Muscle of back (tissue), 11 donors: Measurements from ENCODE around the gene MOCOS. TPM values are rescaled to one million over a fixed set of nuclear protein-coding genes. Genes with fewer than 3 reads are reported as not detected.

ENCODE experiments used
- DNase-seq, 3 donors: peaks; one replicate each; pipeline versions ENCODE4 v3.0.0 to v3.0.0-alpha.2; 2013
- polyA plus RNA-seq, 10 donors: library from polyadenylated mRNA; unstranded; fragments of 120-200 nt; gene quantifications; one replicate each; pipeline ENCODE4 v1.2.1, GENCODE V29; 2013; ENCODE audit not compliant: insufficient read length in 10 of 10

MOCOS gene
- polyA plus RNA-seq, 10 donors = 0.11 to 0.70 (median 0.24) TPM

GRCh38 chr18:36271153-36271552 lies 83.9 kb downstream of the MOCOS start:
- DNase-seq = no peak

DNA sequence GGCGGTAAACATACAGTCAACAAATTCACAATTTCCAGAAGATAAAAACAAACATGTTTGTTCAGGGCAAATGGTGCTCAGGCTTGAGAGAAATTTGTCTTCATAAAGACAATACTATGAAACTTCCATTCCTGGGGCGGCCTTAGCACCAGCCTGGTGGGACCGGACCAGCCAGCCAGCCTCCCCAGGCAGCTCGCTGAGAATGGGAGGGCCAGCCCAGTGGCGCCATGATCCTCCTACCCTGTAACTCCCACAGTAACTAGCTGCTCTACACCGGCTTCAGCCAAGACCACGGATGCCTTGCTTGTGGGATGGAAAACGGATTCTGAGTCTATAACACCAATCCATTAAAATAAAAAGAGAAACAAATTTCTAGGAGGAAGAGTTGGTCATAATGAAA lies 86.0 kb downstream of the MOCOS start:
- DNase-seq = no peak

- DNase-seq = no peak
Observed at GRCh38 chr18:36274083-36274715, 86.9 kb downstream of the MOCOS start.

GRCh38 chr18:36275561-36275960 lies 88.3 kb downstream of the MOCOS start:
- DNase-seq = no peak

GRCh38 chr18:36279001-36279400 lies 91.7 kb downstream of the MOCOS start:
- DNase-seq = no peak

- no peak for DNase-seq
Observed at GRCh38 chr18:36281936-36282335, 94.6 kb downstream of the MOCOS start.

- no peak for DNase-seq
Observed at GRCh38 chr18:36283448-36283847, 96.2 kb downstream of the MOCOS start.

- DNase-seq = no peak
Observed at GRCh38 chr18:36284268-36284667, 97.0 kb downstream of the MOCOS start.

DNA sequence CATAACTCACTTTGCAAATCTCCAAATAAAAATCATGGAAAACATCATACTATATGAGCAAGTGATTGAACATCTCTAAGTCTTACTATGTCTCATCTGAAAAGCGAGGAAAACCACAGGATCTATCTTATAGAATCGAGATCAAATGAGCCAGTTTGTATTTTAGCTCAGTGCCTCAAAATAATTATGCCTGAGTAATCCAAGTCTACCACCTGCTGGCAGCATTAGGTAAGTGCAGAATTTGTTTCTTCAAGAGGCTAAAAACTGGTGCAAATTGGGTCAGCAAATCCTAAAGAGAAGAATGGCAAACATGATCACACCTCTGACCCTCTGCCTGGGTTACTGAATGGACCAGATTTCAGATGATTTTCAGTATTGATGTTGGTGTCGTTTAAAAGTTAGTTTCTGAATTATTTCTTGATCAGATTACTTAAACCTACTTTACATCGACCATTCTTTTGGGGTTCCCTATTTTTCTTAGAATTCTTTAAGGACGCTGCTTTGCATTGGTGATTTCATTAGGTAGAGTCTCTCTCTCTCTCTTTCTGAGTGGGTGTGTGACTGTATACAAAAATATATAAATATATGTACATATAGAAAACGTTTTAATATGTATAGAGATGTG lies 97.5 kb downstream of the MOCOS start:
- DNase-seq = peak; percentile 59 to 75 (median 66)

- DNase-seq = no peak
Observed at GRCh38 chr18:36287653-36288052, 100.4 kb downstream of the MOCOS start.

- DNase-seq = no peak
Observed at GRCh38 chr18:36288689-36289088, 101.4 kb downstream of the MOCOS start.

GRCh38 chr18:36294031-36294430 lies 106.7 kb downstream of the MOCOS start:
- peak in 1 of 3 donors; percentile 33 for DNase-seq

GRCh38 chr18:36295214-36295613 lies 107.9 kb downstream of the MOCOS start:
- DNase-seq = no peak

DNA sequence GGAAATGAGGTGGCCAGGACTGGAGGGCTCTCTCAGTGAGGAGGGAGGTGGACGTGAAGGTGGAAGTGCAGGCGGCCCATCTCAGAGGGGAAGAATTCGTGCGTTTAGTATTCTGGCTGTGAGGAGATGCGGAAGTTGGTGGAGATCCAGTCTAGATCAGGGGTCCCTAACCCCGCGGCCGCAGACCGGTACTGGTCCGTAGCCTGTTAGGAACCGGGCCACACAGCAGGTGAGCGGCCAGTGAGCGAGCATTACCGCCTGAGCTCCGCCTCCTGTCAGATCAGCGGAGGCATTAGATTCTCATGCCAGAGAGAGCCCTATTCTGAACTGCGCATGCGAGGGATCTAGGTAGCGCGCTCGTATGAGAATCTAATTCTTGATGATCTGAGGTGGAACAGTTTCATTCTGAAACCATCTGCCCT lies 108.6 kb downstream of the MOCOS start:
- DNase-seq = no peak

DNA sequence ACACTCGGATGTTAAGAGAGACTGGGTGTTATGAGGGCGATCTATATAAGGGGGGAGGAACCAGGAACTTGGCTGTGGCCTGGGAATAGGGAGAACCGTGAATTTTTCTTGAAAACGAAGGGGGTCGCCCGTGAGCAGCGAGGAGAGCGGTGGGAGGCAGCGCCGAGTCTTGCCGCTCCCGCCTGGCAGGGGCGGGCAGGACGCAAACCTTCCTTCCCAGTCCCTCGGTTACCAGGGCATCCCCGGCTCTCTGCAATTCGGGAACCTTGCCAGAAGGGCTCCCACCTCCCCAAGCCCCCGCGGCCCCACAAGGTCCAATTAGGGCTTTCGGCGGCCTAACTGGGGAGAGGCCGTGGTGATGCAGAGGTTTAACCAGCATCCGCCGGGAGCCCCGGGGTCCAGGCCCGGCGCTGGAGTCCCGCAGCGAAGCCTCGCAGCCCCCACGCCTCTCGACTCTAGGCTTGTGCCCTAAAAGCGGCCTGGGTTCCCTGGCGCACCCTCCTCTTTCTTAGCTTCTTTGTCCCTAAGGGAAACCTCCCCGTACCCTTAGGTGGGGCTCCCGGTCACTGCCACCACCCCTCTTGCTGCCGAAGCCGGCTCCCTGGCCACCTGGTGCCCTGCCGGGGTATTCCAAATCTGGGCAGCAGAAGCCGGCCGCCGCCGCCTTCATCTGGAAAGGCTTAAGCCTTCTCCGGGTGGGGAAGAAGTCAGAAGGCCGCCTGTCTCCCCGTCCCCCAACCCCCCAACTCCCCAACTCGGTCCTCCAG lies 109.5 kb downstream of the MOCOS start:
- peak; percentile 57 to 90 (median 83) for DNase-seq

- peak; percentile 58 to 72 (median 61) for DNase-seq
Observed at GRCh38 chr18:36297417-36298125, 110.3 kb downstream of the MOCOS start, which contains the start of gene FHOD3. FHOD3 (plus strand) TSS chr18:36297713; CDS start chr18:36297836, 123 bp downstream.

DNA sequence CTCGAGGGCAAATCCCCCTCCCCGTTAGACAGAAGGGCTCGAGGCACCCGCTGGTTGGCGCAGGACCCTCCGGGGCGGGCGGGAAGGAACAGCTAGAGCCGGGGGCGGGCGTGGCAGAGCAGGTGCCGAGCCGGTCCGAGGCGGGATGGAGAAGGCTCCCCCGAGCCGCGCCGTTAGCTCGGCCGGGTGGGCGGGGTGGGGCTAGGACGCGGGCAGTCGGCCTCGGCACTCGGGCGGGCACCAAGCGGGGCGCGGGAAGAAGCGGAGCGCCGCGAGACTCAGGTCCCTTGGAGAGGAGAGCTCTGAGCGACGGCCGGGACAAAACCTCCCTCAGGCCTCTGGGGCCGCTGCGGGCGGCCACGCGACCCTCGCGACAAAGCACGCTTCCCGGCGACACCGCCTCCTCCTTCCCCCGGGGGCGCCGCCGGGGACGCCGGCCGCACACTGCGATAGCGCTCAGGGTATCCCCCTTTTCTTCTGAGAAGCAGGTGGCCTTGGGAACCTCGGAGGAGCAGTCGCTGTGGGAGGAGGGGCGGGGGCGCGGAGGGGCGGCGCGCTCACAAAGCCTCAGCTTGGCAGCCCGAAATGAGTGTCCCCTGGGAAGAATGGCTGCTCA lies 110.9 kb downstream of the MOCOS start:
- DNase-seq = peak in 2 of 3 donors; percentile 10 to 11

- no peak for DNase-seq
Observed at GRCh38 chr18:36299015-36299414, 111.7 kb downstream of the MOCOS start.

DNA sequence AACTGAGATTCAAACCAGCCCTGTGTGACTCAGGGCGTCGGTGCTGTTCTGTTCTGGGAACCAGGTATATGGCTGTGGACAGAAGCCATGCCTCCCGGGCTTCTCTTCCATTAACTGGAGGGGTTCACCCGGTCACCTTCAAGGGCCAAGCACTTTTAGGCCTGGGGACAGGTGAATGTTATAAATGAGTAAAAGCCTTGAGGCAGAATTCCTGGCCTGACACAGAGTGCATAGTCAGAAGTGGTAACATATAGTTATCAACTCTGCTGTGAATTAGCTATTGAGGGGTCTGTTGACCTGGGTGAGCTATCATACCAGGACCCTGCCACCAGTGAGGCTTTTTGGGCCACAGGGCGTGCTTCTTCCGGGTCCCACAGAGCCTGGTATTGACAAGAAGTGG lies 112.9 kb downstream of the MOCOS start:
- DNase-seq = no peak

DNA sequence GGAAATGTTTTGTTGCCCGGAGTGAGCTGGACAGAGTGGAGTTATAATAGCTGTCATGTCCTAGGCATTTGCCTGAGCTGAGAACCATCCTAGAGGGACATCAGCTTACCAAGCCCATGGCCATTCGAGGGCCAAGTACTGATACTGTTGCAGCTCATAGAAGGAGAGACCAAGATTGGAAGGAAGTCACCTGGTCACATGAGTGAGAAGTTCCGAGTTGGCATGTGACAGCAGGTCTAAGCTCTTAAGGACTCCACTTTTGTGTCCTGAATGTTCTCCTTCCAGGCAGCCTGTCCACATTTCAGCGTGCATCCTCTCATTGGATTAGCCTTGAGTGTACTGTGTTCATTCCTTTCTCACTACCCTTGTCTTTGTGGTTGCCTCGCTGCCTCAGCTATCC lies 114.6 kb downstream of the MOCOS start:
- no peak for DNase-seq

DNA sequence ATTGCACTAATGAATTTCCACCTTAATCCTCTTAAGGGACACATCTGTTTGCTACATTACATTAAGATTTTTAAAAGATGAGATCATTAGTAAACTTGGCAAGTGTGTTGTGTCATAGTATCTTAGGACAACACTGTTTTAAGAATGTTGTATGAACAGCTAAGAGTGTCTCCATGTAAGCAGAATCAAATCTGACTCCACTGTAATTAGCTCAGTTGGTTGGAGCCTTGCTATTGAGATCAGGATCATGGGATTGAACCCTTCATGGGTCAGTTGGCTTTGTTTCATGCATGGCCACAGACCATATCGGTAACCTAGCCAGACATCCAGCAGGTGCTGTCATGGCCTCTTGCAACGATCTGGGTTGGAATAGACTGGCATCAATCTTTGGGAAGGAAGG lies 115.4 kb downstream of the MOCOS start:
- DNase-seq = no peak
